ENCODE results near the gene MAMLD1. TPM values are rescaled to one million over a fixed set of nuclear protein-coding genes. Genes with fewer than 3 reads are reported as not detected.

The MAMLD1 gene
- total RNA-seq, 1 donor from 2014 or later: 1.9 TPM

DNA sequence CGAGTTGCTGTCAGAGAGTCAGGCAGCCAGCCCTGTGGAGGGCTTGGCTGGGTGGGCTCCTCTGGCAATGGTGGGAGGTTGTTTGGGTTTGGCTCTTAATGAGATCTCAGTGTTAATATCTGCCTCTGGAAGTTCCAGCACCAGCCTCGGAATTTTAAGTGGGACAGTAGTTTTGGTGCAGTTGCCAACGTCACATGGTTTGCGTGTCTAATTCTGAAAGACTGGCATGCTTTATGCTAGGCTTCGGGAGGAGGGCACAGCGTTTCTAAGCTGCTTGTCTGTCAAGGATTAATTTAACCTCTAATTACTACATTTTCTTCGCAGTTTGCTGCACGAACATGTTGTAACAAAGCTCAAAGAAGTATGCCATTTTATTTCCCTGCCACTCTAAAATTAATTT lies 9.2 kb downstream of the MAMLD1 start:
- ATAC-seq (ENCODE audit: poor library complexity) (peak; percentile 49), DNase-seq (no peak)
- intact Hi-C loops (cut with DNase I): no loop called here

DNA sequence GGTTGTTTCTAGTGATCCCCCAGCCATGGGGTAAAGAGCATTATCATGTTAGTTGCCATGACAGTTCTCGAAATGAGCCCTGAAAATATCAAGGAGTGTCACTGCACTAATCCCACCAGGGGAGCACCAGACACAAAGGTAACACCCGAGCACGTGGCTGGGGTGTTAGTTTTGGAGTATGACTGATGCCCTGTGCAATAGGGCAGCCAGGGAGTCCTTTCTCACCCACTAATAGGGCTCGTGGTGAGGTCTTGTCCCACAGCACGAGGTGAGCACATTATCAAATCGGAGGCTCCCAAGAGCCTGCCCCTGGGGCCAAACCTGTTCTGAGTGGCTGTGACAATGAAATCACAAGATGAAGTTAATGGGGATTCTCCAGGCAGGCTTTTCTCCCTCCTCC lies 9.6 kb downstream of the MAMLD1 start:
- intact Hi-C loops (cut with DNase I): no loop called here
- DNase-seq (no peak), ATAC-seq (ENCODE audit: poor library complexity) (no peak)

DNA sequence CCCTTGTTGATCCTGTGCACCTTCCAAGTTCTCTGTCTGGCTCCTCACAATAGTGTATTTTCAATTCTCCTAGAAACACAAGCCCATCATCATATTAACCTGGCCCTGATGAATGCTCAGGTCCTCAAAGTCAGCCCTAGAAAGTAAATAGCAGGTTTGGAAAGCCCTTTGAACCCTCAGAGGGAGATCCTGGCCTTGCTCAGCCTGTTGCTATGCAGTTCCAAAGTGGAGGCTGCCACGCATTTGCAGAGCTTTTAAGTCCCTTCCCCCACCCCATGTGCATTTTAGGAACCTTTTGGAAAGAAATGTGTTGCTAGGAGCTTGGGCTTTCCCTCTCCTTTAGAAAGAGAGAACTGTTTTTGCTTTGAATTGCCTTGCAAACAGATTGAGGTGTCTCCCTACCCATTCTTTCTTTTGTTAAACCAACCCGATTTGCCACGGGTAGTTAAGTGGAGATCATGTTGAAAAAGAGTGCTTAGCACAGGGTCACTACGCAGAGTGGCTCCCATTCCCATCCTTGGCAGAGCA lies 12.2 kb downstream of the MAMLD1 start:
- ATAC-seq (ENCODE audit: poor library complexity) (no peak), DNase-seq (no peak)
- intact Hi-C loops (cut with DNase I): no loop called here

DNA sequence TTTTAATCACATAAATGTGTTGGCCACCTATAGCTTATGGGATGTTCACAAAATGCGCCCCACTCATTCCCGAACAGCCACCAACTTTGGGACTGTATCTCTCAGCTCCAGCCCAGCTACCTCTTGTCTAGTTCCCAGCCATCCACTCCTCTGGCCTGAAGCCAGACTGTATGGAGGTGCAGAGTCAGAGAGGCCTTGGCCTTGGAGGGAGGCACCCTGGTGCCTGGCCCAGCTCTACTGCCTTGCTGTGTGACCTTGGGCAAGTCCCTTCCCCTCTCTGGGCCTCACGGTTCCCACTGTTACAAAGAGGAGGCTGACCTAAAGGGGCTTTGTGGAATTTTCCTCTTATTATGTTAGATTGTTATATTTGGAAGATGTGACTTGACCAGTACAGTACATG lies 13.9 kb downstream of the MAMLD1 start:
- intact Hi-C loops (cut with DNase I): no loop called here
- DNase-seq (no peak), ATAC-seq (ENCODE audit: poor library complexity) (no peak)

DNA sequence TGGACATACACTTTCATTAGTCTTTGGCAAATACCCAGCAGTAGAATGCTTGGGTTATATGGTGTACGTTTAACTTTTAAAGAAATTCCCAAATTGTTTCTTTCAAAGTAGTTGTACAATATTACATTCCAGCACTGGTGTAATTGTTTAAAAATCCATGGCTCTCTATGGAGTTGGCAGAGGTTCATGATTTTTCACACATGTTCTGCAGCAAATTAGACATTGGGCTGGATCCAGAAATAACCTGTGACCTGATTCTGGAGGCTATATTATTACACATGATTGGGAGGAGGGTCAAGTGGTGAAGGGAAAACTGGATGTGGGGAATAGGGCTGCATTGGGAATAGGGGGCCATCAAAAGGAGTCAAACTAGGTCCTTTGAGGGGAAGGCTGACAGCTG lies 41.9 kb downstream of the MAMLD1 start:
- intact Hi-C loops (cut with DNase I): no loop called here
- DNase-seq: no peak
- no peak for ATAC-seq (ENCODE audit: poor library complexity)

DNA sequence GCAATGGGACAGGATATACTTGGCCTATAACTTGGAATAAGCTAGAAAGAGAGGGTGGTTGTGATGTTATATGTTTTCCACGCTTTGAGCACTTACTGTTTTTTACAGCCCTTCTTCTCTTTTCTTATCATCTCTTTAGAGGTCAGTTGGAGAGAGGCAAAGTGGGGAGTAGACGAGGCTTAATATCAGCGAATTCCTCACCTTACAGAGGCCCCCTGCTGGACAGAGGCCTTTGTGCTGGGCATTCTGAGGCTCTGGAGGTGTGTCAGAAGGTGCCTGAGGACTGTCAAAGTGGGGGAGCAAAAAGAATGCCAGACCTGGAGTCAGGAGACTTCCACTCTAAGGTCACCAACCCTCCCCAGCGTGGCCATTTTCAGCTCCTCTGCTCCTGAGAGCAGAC lies 42.5 kb downstream of the MAMLD1 start:
- ATAC-seq (ENCODE audit: poor library complexity): no peak
- no peak for DNase-seq
- intact Hi-C loops (cut with DNase I): no loop called here

DNA sequence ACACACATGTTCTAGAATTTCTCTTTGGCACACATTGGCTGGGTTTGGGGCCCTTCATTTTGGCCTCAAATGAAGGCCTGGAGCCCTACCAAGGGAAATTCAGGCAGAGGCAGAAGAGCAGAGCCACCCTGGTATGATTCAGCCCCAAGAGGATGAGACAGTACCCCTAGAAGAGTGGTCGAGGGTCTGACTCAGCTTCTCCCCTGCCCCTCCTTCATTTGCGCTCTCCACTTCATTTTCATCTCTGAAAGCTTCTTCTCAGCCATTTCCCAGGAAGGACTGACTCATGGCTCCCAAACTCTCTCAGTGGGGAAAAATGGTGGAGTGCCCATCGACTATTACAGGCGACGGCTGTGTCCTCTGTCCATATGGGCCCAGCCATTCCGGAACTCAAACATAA lies 43.5 kb downstream of the MAMLD1 start:
- intact Hi-C loops (cut with DNase I): no loop called here
- DNase-seq (no peak), ATAC-seq (ENCODE audit: poor library complexity) (no peak)

DNA sequence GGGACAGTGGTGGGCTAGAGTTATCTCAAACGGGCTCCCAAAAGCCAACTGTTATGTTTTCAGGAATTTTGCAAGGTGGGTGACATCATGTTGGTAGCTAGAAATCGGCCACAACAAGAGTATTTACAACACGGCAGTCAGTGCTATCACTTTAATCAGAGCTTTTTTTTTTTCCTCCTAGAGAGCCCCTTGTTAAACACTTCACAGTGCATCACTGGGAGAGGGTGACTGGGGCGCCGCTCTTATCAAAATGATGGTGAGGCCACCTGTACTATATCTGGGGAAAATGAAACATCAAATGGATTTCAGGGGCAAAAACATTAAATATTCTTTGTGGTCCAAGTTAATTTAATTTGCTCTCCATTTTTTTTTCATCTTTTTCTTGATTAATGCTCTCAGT lies 44.9 kb downstream of the MAMLD1 start:
- intact Hi-C loops (cut with DNase I): no loop called here
- ATAC-seq (ENCODE audit: poor library complexity): no peak

DNA sequence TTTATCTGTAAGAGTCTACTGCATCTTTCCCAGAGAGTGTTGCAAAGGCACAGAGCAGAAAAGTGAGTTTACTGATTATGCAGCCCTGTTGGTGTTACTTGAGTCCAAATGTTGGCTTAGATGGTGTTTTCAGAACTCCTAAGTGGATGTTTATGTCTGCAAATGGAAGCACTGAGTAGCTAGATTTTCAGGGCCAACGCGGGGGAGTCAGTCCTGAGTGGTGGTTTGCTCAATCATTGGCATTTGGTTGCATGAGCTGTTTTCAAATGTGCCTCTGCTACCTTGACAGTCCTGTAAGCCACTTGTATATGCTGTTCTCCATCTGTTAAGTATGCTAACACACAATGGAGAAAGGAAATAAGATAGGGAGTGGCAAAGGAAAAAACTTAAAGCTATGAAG lies 45.4 kb downstream of the MAMLD1 start:
- ATAC-seq (ENCODE audit: poor library complexity) (no peak), DNase-seq (no peak)
- intact Hi-C loops (cut with DNase I): no loop called here

More for the DNA sequence above, 44.9 kb downstream of the MAMLD1 start:
- DNase-seq: no peak

DNA sequence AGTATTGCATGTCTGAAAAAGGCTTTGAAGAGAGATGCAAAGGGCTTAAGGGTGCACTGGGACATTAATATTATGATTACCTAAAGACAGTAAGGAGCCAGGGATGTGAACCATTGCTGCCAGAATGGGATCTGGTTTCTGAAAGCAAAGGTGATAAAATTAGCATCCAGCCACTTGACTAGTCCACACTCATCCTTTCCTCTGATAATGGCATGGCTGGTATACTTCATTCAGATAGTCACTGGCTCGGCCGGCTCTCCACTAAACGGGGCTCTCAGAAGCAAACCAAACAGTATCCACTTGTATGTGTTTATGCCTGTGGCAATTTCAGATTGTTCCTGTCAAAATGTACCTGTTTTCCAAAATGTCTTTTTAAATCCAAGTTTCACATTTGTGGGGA lies 46.4 kb downstream of the MAMLD1 start:
- peak; percentile 74 for ATAC-seq (ENCODE audit: poor library complexity)
- intact Hi-C loops (cut with DNase I): no loop called here

DNA sequence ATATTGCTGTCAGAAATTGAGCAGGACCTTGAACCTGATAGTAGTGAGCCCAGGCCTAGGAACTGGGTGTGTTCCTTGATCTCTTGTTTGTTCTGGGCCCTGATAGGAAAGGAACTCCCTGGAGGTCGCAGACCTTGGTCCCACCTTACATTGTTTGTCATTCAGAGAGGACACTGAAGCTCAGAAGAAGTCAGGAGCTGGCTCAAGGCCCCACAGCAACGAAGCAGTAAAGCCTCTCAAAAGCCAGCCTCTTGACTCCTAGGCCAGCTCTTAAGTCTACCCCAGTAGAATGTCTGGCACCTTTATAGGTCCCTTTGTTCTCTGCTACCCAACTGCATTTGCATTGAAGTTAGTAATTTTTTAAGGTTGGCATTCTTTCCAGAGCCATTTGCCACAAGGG lies 46.8 kb downstream of the MAMLD1 start:
- intact Hi-C loops (cut with DNase I): no loop called here
- peak; percentile 27 for ATAC-seq (ENCODE audit: poor library complexity)
- no peak for DNase-seq

More for the DNA sequence above, 46.4 kb downstream of the MAMLD1 start:
- no peak for DNase-seq

DNA sequence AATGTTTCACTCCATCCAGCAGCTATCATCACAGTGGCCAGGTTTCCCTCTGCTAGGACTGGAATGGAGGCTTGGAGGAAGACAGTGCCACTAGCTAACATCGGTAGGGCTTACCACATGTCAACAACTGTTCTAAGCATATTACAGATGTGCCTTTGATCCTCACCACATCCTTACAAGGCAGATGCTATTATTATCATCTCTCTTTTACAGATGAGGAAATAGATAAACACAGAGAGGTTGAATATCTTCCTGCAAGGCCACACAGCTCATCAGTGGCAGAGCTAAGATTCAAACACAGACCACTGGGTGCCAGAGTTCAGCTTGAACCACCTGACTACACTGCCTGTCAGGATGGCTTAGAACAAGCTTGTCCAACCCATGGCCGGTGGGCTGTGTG lies 47.4 kb downstream of the MAMLD1 start:
- no peak for DNase-seq
- ATAC-seq (ENCODE audit: poor library complexity): no peak
- intact Hi-C loops (cut with DNase I): no loop called here

DNA sequence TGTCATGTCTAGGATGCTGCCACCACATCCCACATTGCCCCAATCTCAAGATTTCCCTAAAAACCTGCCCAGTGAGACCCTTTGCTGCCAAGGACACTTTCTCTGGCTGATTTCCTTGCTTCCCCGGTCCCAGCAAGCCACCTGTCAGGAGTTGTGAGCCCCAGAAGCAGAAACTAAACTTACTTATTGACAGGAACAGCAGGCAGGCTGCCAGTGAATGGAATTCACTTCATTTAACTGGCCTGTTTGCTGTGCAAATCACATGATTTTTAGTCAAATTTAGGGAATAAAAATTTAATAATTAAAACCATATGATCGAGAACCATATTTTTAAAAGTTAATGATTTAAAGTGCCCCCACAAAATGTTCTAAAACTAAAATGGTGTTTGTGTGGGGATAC lies 48.5 kb downstream of the MAMLD1 start:
- DNase-seq (no peak), ATAC-seq (ENCODE audit: poor library complexity) (no peak)
- intact Hi-C loops (cut with DNase I): no loop called here

DNA sequence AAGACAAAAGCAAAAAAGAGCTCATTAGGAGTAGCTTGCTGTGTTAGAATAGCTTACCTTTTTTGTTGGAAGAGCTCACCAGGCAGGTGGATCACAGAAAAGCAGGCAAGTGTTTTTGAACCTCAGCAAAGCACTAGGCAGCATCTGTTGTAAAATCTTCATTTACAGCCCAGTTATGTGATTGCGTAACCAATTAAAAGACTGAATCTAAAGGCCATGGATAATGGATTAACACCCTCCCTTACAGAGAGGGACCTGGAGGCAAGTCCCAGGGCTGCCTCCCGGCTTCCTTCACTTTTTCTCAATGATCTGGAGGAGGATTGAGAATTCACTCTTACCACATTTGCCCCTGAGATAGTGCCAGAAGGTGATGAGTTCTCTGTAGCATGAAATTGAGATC lies 51.1 kb downstream of the MAMLD1 start:
- intact Hi-C loops (cut with DNase I): no loop called here
- ATAC-seq (ENCODE audit: poor library complexity): no peak
- DNase-seq: no peak

DNA sequence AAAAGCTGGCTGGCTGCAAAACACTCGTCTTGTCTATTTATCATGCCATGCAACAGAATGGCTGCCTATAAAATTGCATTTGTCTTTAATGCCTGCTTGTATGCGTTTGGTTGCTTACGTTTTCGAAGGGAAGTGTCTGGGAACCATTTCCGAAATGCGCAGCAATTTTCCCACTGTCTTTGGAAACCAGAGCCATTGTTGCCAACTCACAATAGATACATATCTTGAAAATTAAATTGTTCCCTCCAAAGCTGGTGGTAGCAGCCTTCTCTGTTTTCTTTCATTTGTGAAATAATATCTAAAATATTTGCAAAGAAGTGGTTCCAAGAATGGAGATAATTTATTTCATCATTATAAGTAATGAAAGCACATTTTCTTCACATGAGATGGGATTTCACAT lies 53.4 kb downstream of the MAMLD1 start:
- no peak for DNase-seq
- intact Hi-C loops (cut with DNase I): no loop called here
- ATAC-seq (ENCODE audit: poor library complexity): no peak

DNA sequence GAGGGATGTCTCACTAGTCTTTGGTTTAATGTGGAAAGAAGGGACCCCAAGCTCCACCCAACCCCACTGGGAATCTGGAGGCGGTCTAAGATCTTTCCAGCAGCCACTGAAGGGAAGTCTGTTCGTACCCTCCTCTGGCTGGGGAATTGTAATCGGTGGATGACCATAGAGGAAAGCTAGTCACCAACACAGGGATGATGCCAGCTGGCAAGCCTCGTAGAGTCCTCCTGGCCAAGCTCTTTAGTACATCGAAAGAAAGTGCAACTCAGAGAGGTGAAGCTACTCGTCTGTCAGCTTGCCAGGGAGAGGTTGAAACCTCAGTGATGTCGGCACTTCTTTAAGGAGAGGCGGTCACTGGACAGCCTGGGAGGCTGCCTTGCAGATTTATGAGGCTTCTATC lies 58.7 kb downstream of the MAMLD1 start:
- peak; percentile 46 for ATAC-seq (ENCODE audit: poor library complexity)
- DNase-seq: peak; percentile 52

DNA sequence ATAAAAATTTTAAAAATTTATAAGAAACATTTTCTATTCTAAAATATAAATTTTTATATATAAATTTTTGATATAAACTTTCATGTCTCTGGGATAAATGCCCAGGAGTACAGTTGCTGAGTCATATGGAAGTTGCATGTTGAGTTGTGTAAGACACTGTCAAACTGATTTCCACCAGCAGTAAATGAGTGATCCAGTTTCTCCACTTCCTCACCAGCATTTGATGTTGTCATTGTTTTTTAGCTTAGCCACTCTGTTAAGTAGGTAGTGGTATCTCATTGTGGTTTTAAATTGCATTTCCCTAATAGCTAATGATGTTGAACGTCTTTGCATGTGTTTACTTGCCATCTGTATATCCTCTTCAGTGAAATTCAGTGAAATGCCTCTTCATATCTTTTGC lies 66.5 kb downstream of the MAMLD1 start:
- ATAC-seq (ENCODE audit: poor library complexity) (no peak), DNase-seq (no peak)
- intact Hi-C loops (cut with DNase I): no loop called here

More for the DNA sequence above, 58.7 kb downstream of the MAMLD1 start:
- intact Hi-C loops (cut with DNase I): no loop called here

DNA sequence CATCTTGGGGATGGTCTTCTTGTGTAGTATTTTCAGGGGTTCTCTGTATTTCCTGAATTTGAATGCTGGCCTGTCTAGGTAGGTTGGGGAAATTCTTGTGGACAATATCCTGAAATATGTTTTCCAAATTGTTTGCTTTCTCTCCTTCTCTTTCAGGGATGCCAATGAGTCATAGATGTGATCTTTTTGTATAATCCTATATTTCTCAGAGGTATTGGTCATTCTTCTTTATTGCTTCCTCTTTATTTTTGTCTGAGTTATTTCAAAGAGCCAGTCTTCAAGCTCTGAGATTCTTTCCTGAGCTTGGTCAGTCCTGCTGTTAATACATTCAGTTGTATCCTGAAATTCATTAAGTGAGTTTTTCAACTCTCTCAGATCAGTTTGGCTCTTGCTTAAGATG lies 73.1 kb downstream of the MAMLD1 start:
- no peak for ATAC-seq (ENCODE audit: poor library complexity)
- intact Hi-C loops (cut with DNase I): no loop called here
- no peak for DNase-seq

DNA sequence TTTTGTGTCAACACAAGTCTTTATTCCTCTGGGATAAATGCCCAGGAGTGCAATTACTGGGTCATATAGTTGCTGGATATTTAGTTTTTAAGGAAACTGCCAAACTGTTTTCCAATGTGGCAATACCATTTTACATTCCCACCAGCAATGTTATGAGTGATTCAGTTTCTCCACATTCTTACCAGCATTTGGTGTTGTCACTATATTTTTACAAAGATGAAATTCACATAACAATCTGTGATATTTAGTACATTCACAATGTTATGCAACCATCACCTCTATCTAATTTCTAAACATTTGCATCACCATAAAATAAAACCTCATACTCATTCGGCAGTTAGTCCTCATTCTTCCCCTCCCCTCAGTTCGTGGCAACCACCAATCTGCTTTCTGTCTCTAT lies 75.0 kb downstream of the MAMLD1 start:
- no peak for ATAC-seq (ENCODE audit: poor library complexity)
- intact Hi-C loops (cut with DNase I): no loop called here
- no peak for DNase-seq

DNA sequence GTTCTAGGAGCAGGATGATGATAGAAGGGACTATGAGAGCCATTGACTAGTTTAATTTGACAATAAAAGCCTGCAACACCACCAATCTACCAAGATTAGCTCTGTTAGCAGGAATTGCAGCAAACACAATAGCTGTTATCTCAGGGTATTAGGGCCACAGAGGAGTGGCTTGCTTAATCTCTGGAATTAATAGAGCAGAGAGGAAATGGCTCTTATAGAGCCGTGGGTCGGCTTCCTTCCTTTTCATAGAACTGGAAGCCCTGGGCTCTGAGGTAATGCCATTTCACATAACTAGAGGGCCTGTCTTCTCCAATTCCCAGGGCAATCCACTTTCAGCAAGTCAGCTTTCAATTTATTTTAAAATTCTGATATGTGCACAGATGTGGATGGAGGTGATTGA lies 83.0 kb downstream of the MAMLD1 start:
- no peak for DNase-seq
- intact Hi-C loops (cut with DNase I): no loop called here
- no peak for ATAC-seq (ENCODE audit: poor library complexity)

DNA sequence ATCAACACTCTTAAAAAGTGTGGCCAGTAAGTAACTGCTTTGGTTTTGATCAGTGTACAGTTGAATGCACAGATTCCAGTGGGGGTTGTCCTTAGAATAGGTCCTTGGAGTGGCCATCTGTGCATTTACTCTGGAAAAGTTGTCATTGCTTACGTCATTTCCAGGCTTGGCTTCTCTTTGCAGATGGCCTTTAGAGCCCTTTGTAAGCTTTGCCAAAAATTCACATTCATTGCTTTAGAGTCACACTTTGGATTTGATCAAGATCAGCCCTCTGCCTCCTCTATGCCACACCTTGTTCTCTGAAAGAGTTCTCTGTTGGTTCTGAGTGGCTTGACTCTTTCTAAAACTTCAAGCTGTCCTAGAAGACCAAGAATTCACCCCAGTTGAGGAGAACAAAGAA lies 83.9 kb downstream of the MAMLD1 start:
- DNase-seq (no peak), ATAC-seq (ENCODE audit: poor library complexity) (no peak)
- intact Hi-C loops (cut with DNase I): no loop called here

DNA sequence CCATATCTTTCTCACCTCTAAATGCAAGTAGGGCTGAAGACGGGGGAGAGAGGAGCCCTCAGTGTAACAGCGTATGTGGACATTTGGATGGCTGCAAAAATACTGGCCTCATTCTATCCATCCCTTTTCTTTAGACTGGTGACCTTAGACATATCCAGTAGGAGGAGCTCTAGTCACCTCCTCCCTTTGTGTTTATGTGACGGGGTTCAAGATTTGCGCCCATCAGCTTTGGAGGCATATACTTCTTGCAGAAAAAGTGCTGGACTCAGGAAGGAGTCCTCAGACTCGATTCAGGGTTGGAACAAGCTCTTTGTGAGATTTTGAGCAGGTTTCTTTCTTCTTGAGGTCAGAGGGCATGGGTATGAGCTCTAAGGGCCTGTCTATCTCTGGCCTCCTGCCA lies 86.2 kb downstream of the MAMLD1 start:
- intact Hi-C loops (cut with DNase I): no loop called here
- DNase-seq (no peak), ATAC-seq (ENCODE audit: poor library complexity) (no peak)
